ENCODE data around the gene NOTCH2.
"Not testable (repeated sequence)": the region's sequence is repeated elsewhere in the genome, so short reads cannot be mapped to it uniquely, and the experiment has no call there.

NOTCH2 gene

GRCh38 chr1:120048208-120048607 is 21.3 kb downstream of the NOTCH2 start:
- DNase-seq, result not testable (repeated sequence)

- DNase-seq, result not testable (repeated sequence)
Observed at GRCh38 chr1:120041771-120042170, 27.7 kb downstream of the NOTCH2 start.

- not testable (repeated sequence) for DNase-seq
Observed at GRCh38 chr1:120032253-120032652, 37.2 kb downstream of the NOTCH2 start.

- not testable (repeated sequence) for DNase-seq
Observed at GRCh38 chr1:120023791-120024190, 45.7 kb downstream of the NOTCH2 start.

GRCh38 chr1:120014978-120015377 is 54.5 kb downstream of the NOTCH2 start:
- DNase-seq, result not testable (repeated sequence)

- DNase-seq, result not testable (repeated sequence)
Observed at GRCh38 chr1:120008320-120008719, 61.1 kb downstream of the NOTCH2 start.

- not testable (repeated sequence) for DNase-seq
Observed at GRCh38 chr1:120007850-120008249, 61.6 kb downstream of the NOTCH2 start.

GRCh38 chr1:120001035-120001434 is 68.4 kb downstream of the NOTCH2 start:
- not testable (repeated sequence) for DNase-seq

GRCh38 chr1:119996731-119997312 is 72.6 kb downstream of the NOTCH2 start:
- not testable (repeated sequence) for DNase-seq

GRCh38 chr1:119995975-119996374 is 73.5 kb downstream of the NOTCH2 start:
- not testable (repeated sequence) for DNase-seq

- no peak for DNase-seq
Observed at GRCh38 chr1:119988306-119989062, 81.0 kb downstream of the NOTCH2 start.

- no peak for DNase-seq
Observed at GRCh38 chr1:119987686-119988085, 81.8 kb downstream of the NOTCH2 start.

- DNase-seq, result no peak
Observed at GRCh38 chr1:119987112-119987511, 82.3 kb downstream of the NOTCH2 start.

GRCh38 chr1:119986007-119986497 is 83.4 kb downstream of the NOTCH2 start:
- DNase-seq, result no peak

GRCh38 chr1:119984771-119985170 is 84.7 kb downstream of the NOTCH2 start:
- no peak for DNase-seq

GRCh38 chr1:119981986-119982815 is 87.3 kb downstream of the NOTCH2 start:
- DNase-seq, result no peak

- DNase-seq, result no peak
Observed at GRCh38 chr1:119981496-119981895, 88.0 kb downstream of the NOTCH2 start.

- no peak for DNase-seq
Observed at GRCh38 chr1:119978018-119978505, 91.4 kb downstream of the NOTCH2 start.

GRCh38 chr1:119977113-119977736 is 92.2 kb downstream of the NOTCH2 start:
- not testable (repeated sequence) for DNase-seq

- not testable (repeated sequence) for DNase-seq
Observed at GRCh38 chr1:119975582-119976254, 93.7 kb downstream of the NOTCH2 start.

GRCh38 chr1:119975006-119975405 is 94.5 kb downstream of the NOTCH2 start:
- DNase-seq, result no peak

GRCh38 chr1:119974013-119974412 is 95.4 kb downstream of the NOTCH2 start:
- DNase-seq, result no peak

All from NCI-H2227 treated with DMSO at 0.1 percent for 48 hours (cell line).